Activated B cell treated with CpG ODN at 0.5 μM for 24 hours (primary cell): Measurements from ENCODE around the gene ELP4. TPM values are rescaled to one million over a fixed set of nuclear protein-coding genes. Genes with fewer than 3 reads are reported as not detected.

Experiments used
- ATAC-seq: fragments of 200-7000 bp; cut with Tn5 transposase; one replicate; pipeline ENCODE4 v1.10.0; 2021; ENCODE audit warnings: low read depth, mild to moderate bottlenecking, moderate library complexity
- CTCF ChIA-PET: fragments of 350-600 bp; sonication (Branson Sonifier 250); formaldehyde crosslinking; loops from one replicate; lab custom pipeline; 2021; ENCODE audit warnings: antibody characterized with exemption; lab: Charles Lee
- POLR2A ChIA-PET: fragments of 350-600 bp; sonication (Branson Sonifier 250); formaldehyde crosslinking; loops from one replicate; lab custom pipeline; 2021; ENCODE audit warnings: antibody characterized with exemption; lab: Charles Lee
- DNase-seq: peaks from one replicate; pipeline ENCODE4 v3.0.0; 2022
- H3K27ac Mint-ChIP-seq: one replicate; pipeline ENCODE4 v1.8.0; 2020; ENCODE audit warnings: mixed read lengths
- H3K27me3 Mint-ChIP-seq: one replicate; pipeline ENCODE4 v1.8.0; 2021; ENCODE audit warnings: mixed read lengths
- H3K36me3 Mint-ChIP-seq: one replicate; pipeline ENCODE4 v1.8.0; 2021; ENCODE audit warnings: low read depth, mixed read lengths
- H3K4me1 Mint-ChIP-seq: one replicate; pipeline ENCODE4 v1.8.0; 2021; ENCODE audit warnings: mixed read lengths
- H3K4me3 Mint-ChIP-seq: one replicate; pipeline ENCODE4 v1.8.0; 2020; ENCODE audit warnings: mild to moderate bottlenecking, mixed read lengths
- H3K9me3 Mint-ChIP-seq: one replicate; pipeline ENCODE4 v1.8.0; 2020; ENCODE audit warnings: mixed read lengths
- intact Hi-C: fragments of 100-400 bp; cut with micrococcal nuclease; formaldehyde crosslinking; loops from one replicate; pipeline ENCODE4 v1.15.1; 2024
- total RNA-seq: library from RNA; stranded (reverse); gene quantifications from 2 replicates; pipeline ENCODE4 v1.2.3, GENCODE V29; 2022
- TF ChIP-seq, protein P1 (sequence below): fragments of 200-600 bp; IDR thresholded peaks from one replicate; pipeline ENCODE4 v1.8.0; 2022; ENCODE audit warnings: antibody characterized with exemption, mild to moderate bottlenecking

ELP4 gene
- total RNA-seq, 1 donor from 2014 or later: 25.5 TPM

DNA sequence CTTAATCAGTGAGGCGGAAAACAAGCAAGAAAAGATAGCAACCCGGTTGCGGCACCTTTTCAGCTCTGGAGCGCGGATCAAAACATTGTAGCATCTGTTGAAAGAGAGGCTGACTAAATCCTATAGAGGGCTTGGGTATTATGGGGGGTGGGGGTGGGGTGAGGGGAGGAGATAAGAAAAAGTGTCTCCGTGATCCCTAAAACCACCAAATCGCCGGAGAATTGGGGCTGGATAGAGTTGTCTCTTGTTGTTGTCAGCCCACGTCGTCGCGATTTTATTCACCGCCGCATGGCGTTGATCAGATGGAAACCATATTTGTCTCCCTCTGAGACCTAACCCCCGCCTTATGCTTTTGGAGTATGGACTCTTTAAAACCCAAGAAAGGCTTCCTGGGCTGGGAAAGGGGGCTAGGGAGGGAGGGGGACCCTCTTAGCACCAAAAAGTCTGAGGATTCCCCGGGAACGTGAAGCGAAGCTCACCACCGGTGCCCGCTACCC lies 288.5 kb downstream of the ELP4 start:
- peaks cover 20% of the 10 kb centered on the region for H3K4me1 Mint-ChIP-seq
- TF ChIP-seq, protein P1, sequence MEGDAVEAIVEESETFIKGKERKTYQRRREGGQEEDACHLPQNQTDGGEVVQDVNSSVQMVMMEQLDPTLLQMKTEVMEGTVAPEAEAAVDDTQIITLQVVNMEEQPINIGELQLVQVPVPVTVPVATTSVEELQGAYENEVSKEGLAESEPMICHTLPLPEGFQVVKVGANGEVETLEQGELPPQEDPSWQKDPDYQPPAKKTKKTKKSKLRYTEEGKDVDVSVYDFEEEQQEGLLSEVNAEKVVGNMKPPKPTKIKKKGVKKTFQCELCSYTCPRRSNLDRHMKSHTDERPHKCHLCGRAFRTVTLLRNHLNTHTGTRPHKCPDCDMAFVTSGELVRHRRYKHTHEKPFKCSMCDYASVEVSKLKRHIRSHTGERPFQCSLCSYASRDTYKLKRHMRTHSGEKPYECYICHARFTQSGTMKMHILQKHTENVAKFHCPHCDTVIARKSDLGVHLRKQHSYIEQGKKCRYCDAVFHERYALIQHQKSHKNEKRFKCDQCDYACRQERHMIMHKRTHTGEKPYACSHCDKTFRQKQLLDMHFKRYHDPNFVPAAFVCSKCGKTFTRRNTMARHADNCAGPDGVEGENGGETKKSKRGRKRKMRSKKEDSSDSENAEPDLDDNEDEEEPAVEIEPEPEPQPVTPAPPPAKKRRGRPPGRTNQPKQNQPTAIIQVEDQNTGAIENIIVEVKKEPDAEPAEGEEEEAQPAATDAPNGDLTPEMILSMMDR: no peak
- peak overlapping the region; percentile 24 for H3K4me3 Mint-ChIP-seq
- H3K27me3 Mint-ChIP-seq: peaks cover 64% of the 10 kb centered on the region
- POLR2A ChIA-PET: interaction anchor here (0.7 kb wide), 2 partner anchors 405 to 409 kb away, joined by 3 to 5 read pairs; no protein-coding TSS in a partner anchor
- DNase-seq (no peak), ATAC-seq (no peak)
- peaks cover 1% of the 10 kb centered on the region for H3K36me3 Mint-ChIP-seq
- CTCF ChIA-PET: no interaction called here
- intact Hi-C loops: loop anchor here (2.0 to 5.0 kb wide), 2 partner anchors 15 to 34 kb away; no protein-coding TSS in a partner anchor
- H3K27ac Mint-ChIP-seq: no peak overlapping the region
- peaks cover 2% of the 10 kb centered on the region for H3K9me3 Mint-ChIP-seq

DNA sequence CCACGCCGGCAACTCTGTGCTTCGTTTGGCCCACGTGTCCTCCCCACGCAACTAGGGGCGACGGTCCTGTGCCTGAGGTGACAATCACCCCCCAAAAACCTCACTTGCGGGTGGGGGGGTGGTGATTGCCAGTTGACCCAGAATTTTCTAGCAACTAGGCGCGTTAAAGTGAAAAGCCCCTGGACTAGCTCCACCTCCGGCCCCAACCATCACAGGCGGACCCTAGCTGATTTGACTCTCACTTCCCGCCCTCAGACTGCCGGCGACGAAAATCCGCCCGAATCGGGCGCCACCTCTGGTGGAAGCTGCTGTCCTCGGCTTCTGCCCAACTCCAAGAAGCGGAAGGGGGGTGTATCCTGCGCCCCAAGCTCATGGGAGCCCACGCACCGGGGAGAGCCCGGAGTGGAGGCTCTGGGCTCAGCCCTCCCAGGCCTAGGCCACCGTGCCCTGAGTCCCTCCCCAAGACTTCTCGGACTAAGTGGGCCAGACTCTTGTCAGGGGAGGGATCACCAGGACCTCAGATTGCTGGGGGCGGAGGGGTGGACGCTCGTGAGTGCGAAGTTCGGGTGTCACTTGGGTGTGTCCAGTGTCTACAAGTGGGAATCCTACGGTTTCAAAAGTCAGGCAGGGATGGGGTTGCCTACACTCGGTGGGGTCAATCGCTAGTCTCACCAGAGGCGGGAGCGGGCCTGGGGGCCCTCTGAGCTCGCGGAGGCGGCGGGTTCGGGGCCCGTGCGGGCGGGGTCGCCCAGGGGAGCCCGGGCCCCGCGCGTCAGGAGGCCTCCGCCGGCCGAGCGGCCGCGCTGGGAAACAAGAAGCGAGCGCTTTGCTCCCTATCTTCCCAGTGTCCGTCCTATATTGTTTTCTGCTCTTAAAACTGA lies 289.2 kb downstream of the ELP4 start:
- no peak overlapping the region for H3K27ac Mint-ChIP-seq
- H3K9me3 Mint-ChIP-seq: peaks cover 7% of the 10 kb centered on the region
- peaks cover 26% of the 10 kb centered on the region for H3K4me1 Mint-ChIP-seq
- ATAC-seq (no peak), DNase-seq (no peak)
- CTCF ChIA-PET: no interaction called here
- TF ChIP-seq, protein P1: no peak
- H3K4me3 Mint-ChIP-seq: peak overlapping the region; percentile 11
- POLR2A ChIA-PET: interaction anchor here (0.7 kb wide), 1 partner anchor 406 kb away, joined by 3 read pairs; no protein-coding TSS in a partner anchor
- H3K27me3 Mint-ChIP-seq: peaks cover 71% of the 10 kb centered on the region
- intact Hi-C loops: loop anchor here (2.0 to 5.0 kb wide), 2 partner anchors 14 to 34 kb away; no protein-coding TSS in a partner anchor
- H3K36me3 Mint-ChIP-seq: peaks cover 1% of the 10 kb centered on the region

DNA sequence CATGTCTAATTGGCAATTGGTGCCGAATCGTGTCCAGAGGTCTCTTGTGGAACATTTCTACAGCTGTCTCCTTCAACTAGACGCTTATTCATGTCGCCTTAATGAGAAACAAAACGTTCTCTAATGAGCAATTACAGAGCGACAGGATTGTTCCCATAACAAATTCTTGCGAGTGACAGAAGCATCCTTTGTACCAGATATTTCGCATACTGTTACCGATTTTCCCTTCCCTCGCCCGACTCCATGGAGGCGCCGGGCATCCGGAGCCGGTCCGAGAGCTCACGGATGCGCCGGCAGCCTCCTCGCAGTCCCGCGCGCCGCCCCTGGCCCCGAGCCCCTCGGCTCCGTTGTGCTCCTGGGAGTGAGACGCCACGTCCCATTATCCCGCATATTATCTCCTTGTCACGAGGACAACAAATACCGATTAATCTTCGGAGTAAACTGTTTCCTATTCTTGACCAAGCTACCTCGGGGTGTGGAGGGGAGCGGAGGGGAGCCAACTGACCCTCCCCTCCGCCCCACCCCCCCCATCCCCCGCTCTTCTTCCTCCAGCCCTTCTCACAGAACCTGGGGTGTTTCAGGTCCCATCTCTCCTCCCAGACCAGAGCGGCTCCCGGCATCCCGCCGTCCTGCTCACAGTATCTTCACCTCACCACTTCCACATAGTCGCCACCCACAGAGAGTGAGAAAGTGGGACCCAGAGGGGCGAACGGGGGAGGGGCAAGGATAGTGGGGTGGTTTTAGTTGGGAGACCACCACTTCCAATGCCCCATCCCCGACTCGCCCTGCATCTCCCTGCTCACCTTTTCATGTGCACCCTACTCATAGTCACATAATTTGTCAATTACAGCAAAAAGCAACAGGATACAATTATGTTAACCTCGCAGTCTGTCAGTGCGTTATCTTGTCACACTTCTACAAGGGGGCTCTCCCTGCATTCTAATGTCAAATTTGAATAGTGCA lies 290.1 kb downstream of the ELP4 start:
- TF ChIP-seq, protein P1: no peak
- no peak for ATAC-seq
- Mint-ChIP-seq H3K4me3 (no peak overlapping the region), H3K27ac (no peak overlapping the region), H3K4me1 (peaks cover 36% of the 10 kb centered on the region), H3K36me3 (peaks cover 3% of the 10 kb centered on the region), H3K9me3 (peaks cover 11% of the 10 kb centered on the region), H3K27me3 (peaks cover 77% of the 10 kb centered on the region)
- ChIA-PET CTCF (no interaction called here), POLR2A (no interaction called here)
- intact Hi-C loops: loop anchor here (2.0 to 5.0 kb wide), 2 partner anchors 13 to 33 kb away; no protein-coding TSS in a partner anchor
- no peak for DNase-seq

DNA sequence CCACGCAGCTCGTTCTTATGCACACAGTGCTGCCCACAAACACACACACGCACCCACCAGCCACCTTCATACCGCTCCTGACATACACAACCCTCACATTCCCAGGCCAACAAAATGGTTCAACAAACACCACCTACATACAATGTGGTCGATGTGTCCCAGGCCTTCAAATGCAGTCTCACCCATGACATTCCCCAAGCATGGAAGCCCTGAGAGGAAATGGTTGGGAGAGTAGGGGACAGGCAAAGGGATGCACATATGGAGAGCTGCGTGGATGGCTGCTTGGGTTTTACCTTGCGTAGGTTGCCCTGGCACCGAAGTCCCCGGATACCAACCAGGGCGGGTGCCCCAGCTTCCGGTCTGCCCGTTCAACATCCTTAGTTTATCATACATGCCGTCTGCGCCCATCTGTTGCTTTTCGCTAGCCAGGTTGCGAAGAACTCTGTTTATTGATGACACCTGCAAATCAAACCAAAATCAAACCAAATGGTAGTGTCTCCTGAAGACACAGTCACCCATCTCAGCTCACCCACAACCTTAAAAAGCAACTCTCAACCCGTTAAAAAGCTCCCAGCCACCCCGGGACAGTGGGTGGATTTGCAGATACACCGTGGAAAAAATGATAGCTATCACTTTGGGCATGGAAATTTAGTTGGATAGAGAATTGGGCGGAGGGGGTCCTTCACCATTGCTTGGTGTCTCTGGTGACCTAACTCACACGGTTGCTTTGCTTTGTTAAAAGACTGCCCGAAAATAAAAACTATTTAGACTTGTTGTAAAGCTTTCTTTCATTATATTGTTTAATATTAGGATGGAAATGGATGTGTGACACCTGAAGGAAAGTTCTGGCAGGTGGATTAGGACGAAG lies 291.1 kb downstream of the ELP4 start:
- ChIA-PET CTCF (no interaction called here), POLR2A (no interaction called here)
- Mint-ChIP-seq H3K27ac (no peak overlapping the region), H3K4me1 (peaks cover 37% of the 10 kb centered on the region), H3K36me3 (peaks cover 3% of the 10 kb centered on the region), H3K4me3 (no peak overlapping the region), H3K27me3 (peaks cover 75% of the 10 kb centered on the region), H3K9me3 (peaks cover 11% of the 10 kb centered on the region)
- intact Hi-C loops: no loop called here
- DNase-seq (no peak), ATAC-seq (no peak)
- TF ChIP-seq, protein P1: no peak
